D721Med (cell line): Measurements from ENCODE around the gene HIRA.
A peak's percentile ranks its signal among the peaks of the same experiment; 100 is the strongest.

Experiments used
- DNase-seq: peaks from one replicate; pipeline ENCODE4 v3.0.0; 2011; ENCODE audit warnings: low spot score; ENCODE audit not compliant: insufficient read length
- FAIRE-seq: peaks from 2 replicates; lab custom pipeline; 2011; peaks lifted over from hg19 to GRCh38; lab: Jason Lieb, UNC
- CTCF ChIP-seq: IDR thresholded peaks from 2 replicates; pipeline ENCODE4 v1.5.1; 2012; ENCODE audit warnings: mild to moderate bottlenecking, control low read depth; ENCODE audit not compliant: insufficient read depth; ENCODE audit errors: missing control alignments

Gene HIRA

GRCh38 chr22:19295733-19296132 lies 135.8 kb downstream of the HIRA start:
- no peak for DNase-seq
- TF ChIP-seq CTCF, result no peak
- no peak for FAIRE-seq

- FAIRE-seq, result no peak
- DNase-seq, result no peak
- TF ChIP-seq CTCF, result no peak
Observed at GRCh38 chr22:19292458-19293230, 138.9 kb downstream of the HIRA start.

- peak; percentile 88 for DNase-seq
- TF ChIP-seq CTCF, result no peak
- no peak for FAIRE-seq
Observed at GRCh38 chr22:19291580-19292457, 139.7 kb downstream of the HIRA start, which contains the start of gene CLTCL1. Gene CLTCL1, minus strand, starts transcription at chr22:19291719. Its CDS starts 78 bp downstream, at chr22:19291641.

GRCh38 chr22:19291218-19291579 lies 140.3 kb downstream of the HIRA start:
- no peak for TF ChIP-seq CTCF
- DNase-seq, result no peak
- FAIRE-seq, result no peak

GRCh38 chr22:19290400-19291217 lies 140.9 kb downstream of the HIRA start:
- DNase-seq (no peak), FAIRE-seq (no peak)
- no peak for TF ChIP-seq CTCF

GRCh38 chr22:19289475-19290161 lies 141.9 kb downstream of the HIRA start:
- DNase-seq, result no peak
- FAIRE-seq, result no peak
- TF ChIP-seq CTCF, result no peak
